Measurements from ENCODE around the gene HOXD4.

- TF ChIP-seq CTCF (IDR thresholded peaks at IDR 0.05): no peak
- TF ChIP-seq POLR2AphosphoS5 (IDR thresholded peaks at IDR 0.05): no peak
Measured at GRCh38 chr2:176105078-176105729, 46.1 kb upstream of the HOXD4 start.

Data from suprapubic skin (tissue), 3 donors.